GM12872 (cell line): Measurements from ENCODE around the gene LIN7C.

ENCODE experiments used
- TF ChIP-seq, protein P1 (sequence below): IDR thresholded peaks from 3 replicates; pipeline ENCODE4 v1.5.1; 2011; ENCODE audit warnings: low read depth, mild to moderate bottlenecking, low read length, moderate library complexity; ENCODE audit not compliant: insufficient read depth

The LIN7C gene

DNA sequence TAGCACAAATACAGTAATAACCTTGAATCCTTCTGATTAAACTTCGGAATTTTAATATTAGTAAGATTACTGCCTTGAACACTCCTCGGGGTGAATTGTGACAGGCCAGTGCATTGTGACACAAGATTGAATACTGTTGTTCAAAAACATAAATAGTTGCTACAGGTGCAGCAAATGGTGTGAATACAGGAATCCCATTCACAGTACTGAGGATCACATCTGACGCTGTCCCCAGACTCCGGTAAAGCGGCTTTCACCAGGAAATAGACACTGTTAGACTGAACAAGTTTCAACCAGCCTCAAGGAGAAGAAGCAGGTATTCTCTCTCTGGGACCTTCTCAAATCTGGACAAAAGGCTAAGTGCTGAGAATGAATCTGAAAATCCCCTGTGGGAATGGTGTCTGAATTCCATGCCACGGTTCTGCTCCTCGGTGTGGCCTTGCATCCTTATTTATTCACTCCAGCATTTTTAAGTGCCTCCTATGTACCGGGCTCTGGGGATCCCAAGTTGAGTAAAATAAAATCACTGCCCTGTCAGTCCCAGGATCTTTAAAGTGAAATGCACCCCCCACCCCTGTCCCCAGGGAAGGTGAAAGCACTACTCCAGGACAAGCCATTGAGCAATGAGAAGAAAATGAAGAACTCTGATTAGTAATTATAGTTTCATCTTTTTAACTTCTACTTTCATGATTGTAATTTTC, 37.4 kb downstream of the LIN7C start:
- TF ChIP-seq, protein P1, sequence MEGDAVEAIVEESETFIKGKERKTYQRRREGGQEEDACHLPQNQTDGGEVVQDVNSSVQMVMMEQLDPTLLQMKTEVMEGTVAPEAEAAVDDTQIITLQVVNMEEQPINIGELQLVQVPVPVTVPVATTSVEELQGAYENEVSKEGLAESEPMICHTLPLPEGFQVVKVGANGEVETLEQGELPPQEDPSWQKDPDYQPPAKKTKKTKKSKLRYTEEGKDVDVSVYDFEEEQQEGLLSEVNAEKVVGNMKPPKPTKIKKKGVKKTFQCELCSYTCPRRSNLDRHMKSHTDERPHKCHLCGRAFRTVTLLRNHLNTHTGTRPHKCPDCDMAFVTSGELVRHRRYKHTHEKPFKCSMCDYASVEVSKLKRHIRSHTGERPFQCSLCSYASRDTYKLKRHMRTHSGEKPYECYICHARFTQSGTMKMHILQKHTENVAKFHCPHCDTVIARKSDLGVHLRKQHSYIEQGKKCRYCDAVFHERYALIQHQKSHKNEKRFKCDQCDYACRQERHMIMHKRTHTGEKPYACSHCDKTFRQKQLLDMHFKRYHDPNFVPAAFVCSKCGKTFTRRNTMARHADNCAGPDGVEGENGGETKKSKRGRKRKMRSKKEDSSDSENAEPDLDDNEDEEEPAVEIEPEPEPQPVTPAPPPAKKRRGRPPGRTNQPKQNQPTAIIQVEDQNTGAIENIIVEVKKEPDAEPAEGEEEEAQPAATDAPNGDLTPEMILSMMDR, result no peak

GRCh38 chr11:27468209-27468994, 38.2 kb downstream of the LIN7C start:
- TF ChIP-seq, protein P1, result no peak

DNA sequence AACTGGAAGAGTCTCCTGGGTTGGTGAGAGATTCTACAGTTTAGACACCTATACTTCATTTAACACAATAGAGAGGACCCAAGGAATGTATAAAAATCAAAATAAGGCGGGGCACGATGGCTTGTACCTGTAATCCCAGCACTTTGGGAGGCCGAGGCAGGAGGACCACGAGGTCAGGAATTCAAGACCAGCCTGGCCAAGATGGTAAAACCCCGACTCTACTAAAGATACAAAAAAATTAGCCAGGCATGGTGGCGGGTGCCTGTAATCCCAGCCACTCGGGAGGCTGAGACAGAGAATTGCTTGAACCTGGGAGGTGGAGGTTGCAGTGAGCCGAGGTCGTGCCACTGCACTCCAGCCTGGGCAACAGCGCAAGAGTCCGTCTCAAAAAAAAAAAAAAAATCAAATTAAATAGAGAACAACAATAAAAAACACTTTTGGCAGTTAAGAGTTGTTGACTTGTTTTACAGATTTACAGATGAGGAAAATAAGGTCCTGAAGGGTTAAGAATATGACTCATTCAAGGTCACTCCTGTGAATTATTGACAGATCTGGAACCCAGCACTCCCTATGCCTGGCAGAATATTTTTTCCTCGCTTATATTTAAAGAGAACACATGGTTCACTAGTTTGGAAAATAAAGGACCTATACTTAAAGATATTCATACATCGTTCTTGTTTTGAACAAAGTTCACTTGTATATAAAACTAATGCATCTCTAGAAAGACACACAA, 39.2 kb downstream of the LIN7C start:
- TF ChIP-seq, protein P1, result no peak

- TF ChIP-seq, protein P1, result no peak
Observed at GRCh38 chr11:27466363-27466762, 40.2 kb downstream of the LIN7C start.

GRCh38 chr11:27465629-27466028, 40.9 kb downstream of the LIN7C start:
- TF ChIP-seq, protein P1, result no peak

DNA sequence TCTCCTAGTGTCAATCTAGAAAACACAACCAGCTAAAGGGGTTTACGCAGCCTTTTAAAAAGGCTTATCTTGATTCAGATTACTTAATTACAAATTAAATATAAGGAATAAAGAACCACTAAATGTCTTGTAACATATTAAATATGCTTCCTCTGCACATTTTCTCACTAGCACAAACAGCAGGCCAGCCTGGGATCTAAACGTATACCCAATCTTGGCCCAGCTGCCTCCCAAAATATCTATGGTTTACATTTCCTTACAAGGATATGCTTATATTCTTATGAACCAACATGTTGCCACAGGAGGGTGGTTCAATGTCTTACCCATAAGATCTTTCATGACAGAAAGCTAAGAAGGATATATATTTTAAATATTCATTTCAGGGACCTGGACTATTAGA, 41.7 kb downstream of the LIN7C start:
- TF ChIP-seq, protein P1, result no peak

GRCh38 chr11:27464289-27464696, 42.3 kb downstream of the LIN7C start:
- TF ChIP-seq, protein P1, result no peak
